Stimulated activated CD8-positive, alpha-beta memory T cell treated with anti-CD3 and anti-CD28 coated beads, Interleukin-4, amount 100 ng/mL, for 48 hours (primary cell): ENCODE data around the gene ONECUT2.

Experiments
- DNase-seq: peaks from one replicate; pipeline ENCODE4 v3.0.0-alpha.2; 2020

ONECUT2 gene

GRCh38 chr18:57533006-57533867 is 98.1 kb downstream of the ONECUT2 start:
- no peak for DNase-seq

GRCh38 chr18:57533868-57534510 is 98.8 kb downstream of the ONECUT2 start:
- no peak for DNase-seq

- no peak for DNase-seq
Measured at GRCh38 chr18:57534511-57534909, 99.3 kb downstream of the ONECUT2 start.

- no peak for DNase-seq
Measured at GRCh38 chr18:57538614-57539013, 103.4 kb downstream of the ONECUT2 start.

GRCh38 chr18:57539702-57540101 is 104.5 kb downstream of the ONECUT2 start:
- DNase-seq, result no peak
